Inferior parietal cortex (tissue), 1 donor: ENCODE measurements around the gene PSMC6.
"Not testable (repeated sequence)": the region's sequence is repeated elsewhere in the genome, so short reads cannot be mapped to it uniquely, and the experiment has no call there.

Experiments used
- DNase-seq: peaks from one replicate; pipeline ENCODE4 v3.0.0-alpha.2; 2016; ENCODE audit errors: extremely low spot score

PSMC6 gene

GRCh38 chr14:52716155-52716554, 9.2 kb downstream of the PSMC6 start:
- DNase-seq, result no peak

- no peak for DNase-seq
Observed at GRCh38 chr14:52723514-52724359, 16.7 kb downstream of the PSMC6 start.

GRCh38 chr14:52724360-52724644, 17.3 kb downstream of the PSMC6 start:
- DNase-seq, result no peak

GRCh38 chr14:52727509-52727908, 20.5 kb downstream of the PSMC6 start:
- DNase-seq, result not testable (repeated sequence)

GRCh38 chr14:52729035-52729434, 22.0 kb downstream of the PSMC6 start:
- DNase-seq, result not testable (repeated sequence)

GRCh38 chr14:52729585-52729924, 22.6 kb downstream of the PSMC6 start:
- DNase-seq, result no peak

GRCh38 chr14:52729925-52730708, 23.1 kb downstream of the PSMC6 start, which contains the start of gene STYX:
TSS of gene STYX (plus strand) at chr14:52730166. CDS start at chr14:52730475, 309 bp downstream.
- peak; percentile 91 for DNase-seq

- peak; percentile 26 for DNase-seq
Observed at GRCh38 chr14:52730709-52731111, 23.7 kb downstream of the PSMC6 start.

- no peak for DNase-seq
Observed at GRCh38 chr14:52733824-52734223, 26.8 kb downstream of the PSMC6 start.

- no peak for DNase-seq
Observed at GRCh38 chr14:52735921-52736489, 29.0 kb downstream of the PSMC6 start.

- no peak for DNase-seq
Observed at GRCh38 chr14:52738409-52738808, 31.4 kb downstream of the PSMC6 start.

GRCh38 chr14:52740751-52741150, 33.8 kb downstream of the PSMC6 start:
- DNase-seq, result no peak

GRCh38 chr14:52741865-52742264, 34.9 kb downstream of the PSMC6 start:
- DNase-seq, result no peak

- no peak for DNase-seq
Observed at GRCh38 chr14:52748647-52749292, 41.8 kb downstream of the PSMC6 start.

GRCh38 chr14:52755607-52756316, 48.8 kb downstream of the PSMC6 start:
- no peak for DNase-seq

- DNase-seq, result no peak
Observed at GRCh38 chr14:52759145-52759544, 52.1 kb downstream of the PSMC6 start.

- DNase-seq, result not testable (repeated sequence)
Observed at GRCh38 chr14:52762923-52763322, 55.9 kb downstream of the PSMC6 start.

- no peak for DNase-seq
Observed at GRCh38 chr14:52767058-52767833, 60.2 kb downstream of the PSMC6 start.

- no peak for DNase-seq
Observed at GRCh38 chr14:52769887-52770286, 62.9 kb downstream of the PSMC6 start.

- no peak for DNase-seq
Observed at GRCh38 chr14:52776816-52777215, 69.8 kb downstream of the PSMC6 start.
